Activated T-cell treated with anti-CD3 and anti-CD28 coated beads, Interleukin-2, amount 50 U/mL, for 1 hour (primary cell): Measurements from ENCODE around the gene FXR1.
A peak's percentile ranks its signal among the peaks of the same experiment; 100 is the strongest.
"Not testable (repeated sequence)": the region's sequence is repeated elsewhere in the genome, so short reads cannot be mapped to it uniquely, and the experiment has no call there.

Source experiments
- DNase-seq: peaks from one replicate; pipeline ENCODE4 v3.0.0-alpha.2; 2020

Gene FXR1

DNA sequence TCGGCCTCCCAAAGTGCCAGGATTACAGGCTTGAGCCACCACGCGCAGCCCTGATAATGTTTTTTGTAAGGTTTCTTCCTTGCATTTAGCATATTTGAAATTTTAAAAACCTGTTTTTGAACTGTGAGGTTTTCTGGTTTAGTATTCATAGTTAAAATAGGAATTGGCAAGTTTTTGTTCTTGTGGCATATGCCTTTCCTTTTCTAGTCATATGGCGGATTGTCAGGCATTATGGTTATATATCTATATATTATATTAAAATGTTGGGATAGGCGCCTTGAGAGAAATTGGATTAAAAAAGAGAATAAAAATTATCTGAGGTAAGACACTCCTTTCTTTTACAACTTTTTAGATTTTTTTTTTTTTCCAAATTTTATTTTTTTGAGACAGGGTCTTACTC, 28.4 kb downstream of the FXR1 start:
- no peak for DNase-seq

DNA sequence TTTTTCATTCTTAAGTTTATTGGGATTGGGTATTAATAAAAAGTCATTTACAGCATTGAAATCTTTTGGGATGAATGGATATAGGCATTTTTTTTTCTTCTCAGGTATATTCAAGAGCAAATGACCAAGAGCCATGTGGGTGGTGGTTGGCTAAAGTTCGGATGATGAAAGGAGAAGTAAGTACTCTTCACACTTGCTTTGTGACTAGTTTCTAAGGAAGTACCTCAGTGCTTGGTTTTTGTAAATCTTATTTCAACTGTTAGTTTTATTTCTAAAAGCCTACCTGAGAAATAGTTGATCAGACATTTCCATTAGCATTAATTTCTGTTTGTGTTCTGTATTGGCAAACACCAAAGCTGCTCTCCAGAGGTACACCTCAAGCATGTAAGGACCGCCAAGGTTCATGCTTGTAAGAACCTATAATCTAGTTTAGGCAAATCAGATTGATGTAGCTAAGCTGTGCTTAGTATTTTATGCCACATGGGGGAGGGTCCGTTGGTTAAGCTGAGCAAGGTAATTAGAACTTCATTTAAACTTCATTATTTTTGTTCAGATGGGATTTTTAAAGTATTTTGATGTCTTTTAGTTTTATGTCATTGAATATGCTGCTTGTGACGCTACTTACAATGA, 35.4 kb downstream of the FXR1 start:
- DNase-seq = no peak

DNA sequence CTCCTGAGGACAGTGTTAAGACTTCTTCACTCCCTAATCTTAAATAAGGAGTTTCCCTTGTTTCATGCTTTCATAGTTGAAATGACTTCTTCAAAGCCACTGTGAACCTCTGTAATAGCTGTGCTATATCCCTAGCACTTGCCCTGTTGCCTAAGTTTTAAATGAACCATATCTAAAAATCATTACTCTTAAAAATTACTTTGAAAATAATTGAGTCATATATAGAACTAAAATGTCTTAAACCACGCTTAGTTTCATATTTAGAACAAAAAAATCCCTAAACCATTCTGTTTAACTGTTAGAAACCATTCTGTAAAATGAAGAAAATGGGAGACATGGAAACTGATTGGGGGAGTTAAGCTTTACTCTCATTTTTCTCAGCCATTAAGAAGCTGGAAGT, 47.2 kb downstream of the FXR1 start:
- DNase-seq = no peak

DNA sequence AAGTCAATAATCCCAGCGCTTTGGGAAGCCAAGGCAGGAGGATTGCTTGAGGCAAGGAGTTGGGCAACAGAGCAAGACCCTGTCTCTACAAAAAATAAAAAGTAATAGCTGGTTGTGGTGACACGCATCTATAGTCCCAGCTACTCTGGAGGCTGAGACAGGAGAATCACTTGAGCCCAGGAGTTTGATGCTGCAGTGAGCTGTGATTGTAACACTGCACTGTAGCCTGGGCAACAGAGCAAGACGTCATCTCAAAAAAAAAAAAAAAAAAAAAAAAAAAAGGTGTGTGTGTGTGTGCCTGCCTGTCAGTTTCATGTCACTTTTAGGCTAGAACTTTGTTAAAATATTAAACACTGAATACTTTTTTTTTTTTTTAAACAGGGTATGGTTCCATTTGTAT, 48.6 kb downstream of the FXR1 start:
- DNase-seq = no peak

DNA sequence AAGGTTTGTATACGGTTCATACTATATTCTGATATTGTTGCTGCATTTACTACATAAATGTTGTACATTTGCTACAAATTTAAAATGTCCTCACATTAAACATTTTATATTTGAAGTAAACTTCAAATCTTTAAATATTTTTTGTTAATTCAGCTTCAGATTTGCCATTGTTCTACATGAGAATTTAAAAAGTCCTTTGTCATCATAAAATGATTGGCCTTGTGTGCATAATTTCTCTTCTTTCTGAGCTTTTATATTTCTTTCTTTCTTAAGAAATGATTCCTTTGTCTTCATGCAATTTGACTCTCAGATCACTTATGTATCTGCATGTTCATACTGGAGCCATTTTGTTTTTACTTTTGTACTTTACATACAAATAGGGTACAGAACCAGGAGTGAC, 49.1 kb downstream of the FXR1 start:
- DNase-seq = no peak

DNA sequence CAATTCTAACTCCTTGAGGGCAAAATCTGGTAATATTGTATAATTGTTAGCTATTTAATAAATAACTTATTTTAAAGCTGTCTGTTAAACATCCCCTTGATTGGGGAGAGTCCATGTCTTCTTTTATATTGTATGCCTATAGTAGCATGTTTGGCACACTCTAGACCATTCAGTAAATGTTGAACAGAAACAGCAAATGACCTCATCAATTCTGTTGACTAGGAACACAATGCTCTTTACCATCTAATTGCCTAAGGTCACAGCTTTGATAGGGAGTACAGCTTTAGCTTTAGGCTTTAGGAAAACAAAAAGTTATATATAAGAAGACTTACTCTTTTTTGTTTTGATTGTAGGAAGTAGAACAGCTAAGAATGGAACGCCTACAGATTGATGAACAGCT, 50.1 kb downstream of the FXR1 start:
- no peak for DNase-seq

DNA sequence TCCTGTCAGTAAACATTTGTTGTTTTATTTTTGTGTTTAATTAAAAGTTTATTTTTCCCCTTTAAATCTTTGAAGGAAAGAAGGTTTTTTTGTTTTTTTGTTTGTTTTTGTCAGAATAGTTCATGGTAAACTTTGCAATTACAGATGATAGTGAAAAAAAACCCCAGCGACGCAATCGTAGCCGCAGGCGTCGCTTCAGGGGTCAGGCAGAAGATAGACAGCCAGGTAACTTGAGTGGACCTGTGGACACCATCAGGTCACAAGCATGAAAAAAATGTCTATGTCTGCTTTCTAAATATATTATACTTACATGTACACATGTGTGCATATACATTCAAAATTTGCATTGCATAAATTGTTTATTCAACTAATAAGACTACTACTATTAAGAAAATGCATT, 58.5 kb downstream of the FXR1 start:
- DNase-seq = no peak

DNA sequence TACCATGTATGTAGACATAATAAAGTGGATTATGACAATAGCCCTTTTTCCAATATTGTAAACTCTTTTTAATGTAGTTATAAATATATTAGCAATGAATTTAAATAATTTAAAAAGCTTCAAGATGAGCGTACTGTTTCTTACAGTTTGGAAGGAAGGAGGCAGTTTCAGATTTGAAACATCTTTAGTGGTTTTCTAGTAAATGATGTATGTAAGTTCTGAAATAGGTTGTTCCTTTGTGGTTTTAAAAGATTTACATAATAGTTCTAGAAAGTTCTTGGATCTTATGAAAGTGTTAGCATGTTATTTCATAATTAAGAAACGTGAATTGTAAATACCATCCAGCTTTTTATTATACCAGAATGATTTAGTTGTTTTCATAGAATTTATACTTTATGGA, 61.1 kb downstream of the FXR1 start:
- DNase-seq = no peak

GRCh38 chr3:180974286-180974685, 61.8 kb downstream of the FXR1 start:
- DNase-seq = no peak

DNA sequence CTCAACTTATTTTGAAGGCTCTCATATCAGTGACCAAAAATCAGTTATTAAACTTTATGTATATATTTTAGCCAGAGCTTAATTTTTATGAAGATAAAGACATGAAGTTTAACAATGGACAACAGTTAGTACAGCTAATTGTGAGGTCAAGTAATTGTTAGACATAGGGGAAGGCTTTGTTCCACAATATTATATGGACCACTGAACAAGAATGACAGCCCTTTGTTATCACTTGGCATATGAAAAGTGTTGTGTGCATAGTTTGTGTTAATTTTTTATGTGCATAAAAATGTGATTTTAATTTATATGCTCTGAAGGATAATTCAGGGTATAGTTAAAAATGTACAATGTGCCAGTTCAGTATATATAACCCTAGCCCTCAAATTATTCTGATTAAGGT, 65.0 kb downstream of the FXR1 start:
- DNase-seq = no peak

GRCh38 chr3:180979961-180980360, 67.5 kb downstream of the FXR1 start:
- no peak for DNase-seq

DNA sequence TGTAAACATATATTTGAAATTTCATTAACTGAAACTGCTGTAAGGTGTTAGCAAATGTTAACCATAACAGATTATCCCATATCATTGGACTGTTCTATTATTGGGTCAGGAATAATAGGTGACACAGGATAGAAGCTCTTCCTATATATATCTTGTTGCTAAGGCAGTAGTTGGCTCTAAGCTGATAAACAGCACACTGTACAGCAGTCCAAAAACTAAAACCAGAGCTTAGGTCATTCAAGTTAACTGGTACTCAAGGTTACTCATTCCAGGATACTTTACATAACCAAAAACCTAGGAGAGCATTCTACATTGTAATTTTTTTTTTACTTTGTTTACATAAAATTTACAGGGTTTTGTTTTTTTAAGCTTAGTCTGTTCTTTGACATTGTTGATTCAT, 68.1 kb downstream of the FXR1 start:
- no peak for DNase-seq

DNA sequence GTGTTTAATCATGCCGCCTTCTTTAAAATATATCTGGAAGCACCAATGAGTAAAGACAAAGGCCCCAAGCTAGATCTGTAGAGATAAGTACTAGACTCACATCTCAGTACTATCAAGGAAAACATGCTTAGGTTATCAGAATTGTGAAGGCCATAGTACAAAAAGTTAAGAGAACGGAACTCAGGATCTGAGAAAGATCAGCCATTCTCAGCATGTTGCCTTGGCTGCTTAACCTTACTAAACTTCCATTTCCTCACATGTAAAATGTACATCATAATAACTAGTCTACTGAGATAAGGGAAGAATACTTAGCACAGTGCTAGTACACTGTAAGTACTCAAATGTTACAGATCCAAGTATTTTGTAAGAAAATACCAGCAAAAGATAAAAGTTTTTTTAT, 69.4 kb downstream of the FXR1 start:
- DNase-seq = no peak

GRCh38 chr3:180983136-180983535, 70.7 kb downstream of the FXR1 start:
- no peak for DNase-seq

DNA sequence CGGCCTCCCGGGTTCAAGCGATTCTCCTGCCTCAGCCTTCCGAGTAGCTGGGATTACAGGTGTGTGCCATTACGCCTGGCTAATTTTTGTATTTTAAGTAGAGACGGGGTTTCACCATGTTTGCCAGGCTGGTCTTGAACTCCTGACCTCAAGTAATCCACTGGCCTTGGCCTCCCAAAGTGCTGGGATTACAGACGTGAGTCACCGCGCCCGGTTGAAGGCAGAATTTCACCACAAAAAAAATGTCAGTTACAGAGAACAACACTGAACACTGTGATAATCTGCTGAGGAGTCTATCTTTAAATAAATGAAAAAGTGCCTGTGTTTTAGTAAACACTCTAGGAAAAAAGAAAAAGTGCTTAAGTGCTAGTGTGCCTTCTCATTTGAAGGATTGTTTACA, 73.9 kb downstream of the FXR1 start:
- not testable (repeated sequence) for DNase-seq

- DNase-seq = no peak
Measured at GRCh38 chr3:180987344-180987743, 74.9 kb downstream of the FXR1 start.

- peak; percentile 83 for DNase-seq
Measured at GRCh38 chr3:180989291-180990163, 77.1 kb downstream of the FXR1 start, which contains the start of gene DNAJC19. DNAJC19 (minus strand) TSS chr3:180989736; CDS start chr3:180989602, 134 bp downstream.

DNA sequence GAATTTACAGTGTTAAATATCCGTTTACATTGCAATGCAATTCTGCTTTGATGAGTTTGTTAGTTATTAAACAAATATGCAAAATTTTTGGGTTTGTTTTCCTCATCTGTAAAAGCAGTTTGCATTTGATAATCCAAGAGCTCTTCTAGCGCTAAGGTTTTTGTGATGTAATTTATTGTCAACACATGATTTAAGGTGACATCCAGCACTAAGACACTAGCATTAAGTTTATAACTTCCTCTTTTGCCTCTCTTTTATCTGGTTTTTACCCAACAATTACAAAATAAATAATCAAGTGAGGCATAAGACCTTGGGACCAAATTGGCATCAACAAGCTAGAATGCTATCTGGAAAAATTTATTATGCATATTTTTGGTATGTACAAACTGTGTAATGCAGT, 78.0 kb downstream of the FXR1 start:
- DNase-seq = no peak

- no peak for DNase-seq
Measured at GRCh38 chr3:180996415-180996932, 84.0 kb downstream of the FXR1 start.

DNA sequence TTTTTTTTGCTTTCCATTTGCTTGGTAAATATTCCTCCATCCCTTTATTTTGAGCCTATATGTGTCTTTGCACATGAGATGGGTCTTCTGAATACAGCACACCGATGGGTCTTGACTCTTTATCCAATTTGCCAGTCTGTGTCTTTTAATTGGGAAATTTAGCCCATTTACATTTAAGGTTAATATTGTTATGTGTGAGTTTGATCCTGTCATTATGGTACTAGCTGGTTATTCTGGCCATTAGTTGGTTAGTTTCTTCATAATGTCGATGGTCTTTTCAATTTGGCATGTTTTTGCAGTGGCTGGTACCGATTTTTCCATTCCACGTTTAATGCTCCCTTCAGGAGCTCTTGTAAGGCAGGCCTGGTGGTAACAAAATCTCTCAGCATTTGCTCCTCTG, 89.9 kb downstream of the FXR1 start:
- DNase-seq = not testable (repeated sequence)

- not testable (repeated sequence) for DNase-seq
Measured at GRCh38 chr3:181003469-181003868, 91.0 kb downstream of the FXR1 start.

DNA sequence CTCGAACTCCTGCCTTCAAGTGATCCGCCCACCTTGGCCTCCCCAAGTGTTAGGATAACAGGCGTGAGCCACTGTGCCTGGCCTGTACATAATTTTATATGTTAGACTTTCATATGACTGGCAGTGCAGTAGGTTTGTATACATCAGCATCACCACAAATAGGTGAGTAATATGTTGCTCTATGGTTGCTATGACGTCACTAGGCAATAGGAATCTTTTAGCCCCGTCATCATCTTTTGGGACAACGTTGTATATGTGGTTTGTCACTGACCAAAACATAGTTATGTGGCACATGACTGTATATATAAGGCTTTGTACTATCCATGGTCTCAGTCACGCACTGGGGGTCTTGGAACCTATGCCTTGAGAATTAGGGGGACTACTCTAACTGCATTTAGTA, 94.1 kb downstream of the FXR1 start:
- DNase-seq = no peak

- no peak for DNase-seq
Measured at GRCh38 chr3:181007262-181007661, 94.8 kb downstream of the FXR1 start.

DNA sequence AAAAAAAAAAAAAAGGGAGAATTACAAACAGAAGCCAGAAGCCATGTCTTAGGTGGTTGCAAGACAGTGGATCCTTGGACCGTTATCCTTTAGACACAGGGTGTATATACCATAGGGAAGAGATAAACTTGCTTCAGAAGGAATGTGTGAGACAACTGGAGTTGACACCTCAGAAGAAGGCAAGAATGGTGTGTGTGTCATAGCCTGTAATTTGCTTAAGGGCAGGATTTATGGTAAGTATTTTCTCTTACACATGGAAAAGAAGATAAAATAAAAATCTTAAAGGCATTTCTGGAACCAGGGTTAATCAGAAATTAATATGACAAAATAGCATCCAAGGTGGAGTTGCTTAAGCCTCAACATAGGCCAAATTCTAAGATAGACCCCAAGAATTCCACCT, 96.3 kb downstream of the FXR1 start:
- DNase-seq = no peak
